K562 (cell line): Measurements from ENCODE around the gene C1orf216.

Experiments
- TF ChIP-seq, protein P1 (sequence below), 2 experiments: fragments of 450-650 bp; IDR thresholded peaks; 2 replicates each; pipeline ENCODE4 v1.6.1; 2016
- TF ChIP-seq, protein P2 (sequence below), 2 experiments: fragments of 450-650 bp; formaldehyde crosslinking in 1 of 2; IDR thresholded peaks; 2 replicates each; pipeline versions ENCODE4 v1.4.0 to v1.6.1; 2014 to 2020; ENCODE audit warnings: mild to moderate bottlenecking in 2 of 2, borderline replicate concordance in 1 of 2, low read depth in 1 of 2
- TF ChIP-seq, protein P3 (sequence below): fragments of 450-650 bp; IDR thresholded peaks from 2 replicates; pipeline ENCODE4 v1.6.1; 2016; ENCODE audit warnings: low read depth

DNA sequence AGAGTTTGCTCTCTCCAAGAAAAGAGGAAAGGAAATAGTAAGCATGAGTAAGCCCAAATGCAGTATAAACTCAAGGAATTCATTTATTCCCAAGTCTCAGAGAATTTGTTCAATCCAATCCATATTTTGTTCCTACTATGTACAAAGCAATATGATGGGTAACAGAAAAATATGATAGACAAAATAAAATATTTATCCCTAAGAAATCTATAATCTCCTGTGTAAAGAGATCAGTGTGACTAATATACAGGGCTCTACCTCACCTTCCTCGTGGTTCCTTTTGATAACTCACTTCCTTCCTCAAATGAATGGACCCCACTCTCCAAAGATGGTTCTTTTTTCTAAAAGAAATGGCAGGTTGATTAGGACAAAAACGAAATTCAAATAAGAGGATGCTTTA, 43.5 kb upstream of the C1orf216 start:
- TF ChIP-seq, protein P1, sequence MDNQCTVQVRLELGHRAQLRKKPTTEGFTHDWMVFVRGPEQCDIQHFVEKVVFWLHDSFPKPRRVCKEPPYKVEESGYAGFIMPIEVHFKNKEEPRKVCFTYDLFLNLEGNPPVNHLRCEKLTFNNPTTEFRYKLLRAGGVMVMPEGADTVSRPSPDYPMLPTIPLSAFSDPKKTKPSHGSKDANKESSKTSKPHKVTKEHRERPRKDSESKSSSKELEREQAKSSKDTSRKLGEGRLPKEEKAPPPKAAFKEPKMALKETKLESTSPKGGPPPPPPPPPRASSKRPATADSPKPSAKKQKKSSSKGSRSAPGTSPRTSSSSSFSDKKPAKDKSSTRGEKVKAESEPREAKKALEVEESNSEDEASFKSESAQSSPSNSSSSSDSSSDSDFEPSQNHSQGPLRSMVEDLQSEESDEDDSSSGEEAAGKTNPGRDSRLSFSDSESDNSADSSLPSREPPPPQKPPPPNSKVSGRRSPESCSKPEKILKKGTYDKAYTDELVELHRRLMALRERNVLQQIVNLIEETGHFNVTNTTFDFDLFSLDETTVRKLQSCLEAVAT (IDR thresholded peaks at IDR 0.05): no peak
- TF ChIP-seq, protein P2, sequence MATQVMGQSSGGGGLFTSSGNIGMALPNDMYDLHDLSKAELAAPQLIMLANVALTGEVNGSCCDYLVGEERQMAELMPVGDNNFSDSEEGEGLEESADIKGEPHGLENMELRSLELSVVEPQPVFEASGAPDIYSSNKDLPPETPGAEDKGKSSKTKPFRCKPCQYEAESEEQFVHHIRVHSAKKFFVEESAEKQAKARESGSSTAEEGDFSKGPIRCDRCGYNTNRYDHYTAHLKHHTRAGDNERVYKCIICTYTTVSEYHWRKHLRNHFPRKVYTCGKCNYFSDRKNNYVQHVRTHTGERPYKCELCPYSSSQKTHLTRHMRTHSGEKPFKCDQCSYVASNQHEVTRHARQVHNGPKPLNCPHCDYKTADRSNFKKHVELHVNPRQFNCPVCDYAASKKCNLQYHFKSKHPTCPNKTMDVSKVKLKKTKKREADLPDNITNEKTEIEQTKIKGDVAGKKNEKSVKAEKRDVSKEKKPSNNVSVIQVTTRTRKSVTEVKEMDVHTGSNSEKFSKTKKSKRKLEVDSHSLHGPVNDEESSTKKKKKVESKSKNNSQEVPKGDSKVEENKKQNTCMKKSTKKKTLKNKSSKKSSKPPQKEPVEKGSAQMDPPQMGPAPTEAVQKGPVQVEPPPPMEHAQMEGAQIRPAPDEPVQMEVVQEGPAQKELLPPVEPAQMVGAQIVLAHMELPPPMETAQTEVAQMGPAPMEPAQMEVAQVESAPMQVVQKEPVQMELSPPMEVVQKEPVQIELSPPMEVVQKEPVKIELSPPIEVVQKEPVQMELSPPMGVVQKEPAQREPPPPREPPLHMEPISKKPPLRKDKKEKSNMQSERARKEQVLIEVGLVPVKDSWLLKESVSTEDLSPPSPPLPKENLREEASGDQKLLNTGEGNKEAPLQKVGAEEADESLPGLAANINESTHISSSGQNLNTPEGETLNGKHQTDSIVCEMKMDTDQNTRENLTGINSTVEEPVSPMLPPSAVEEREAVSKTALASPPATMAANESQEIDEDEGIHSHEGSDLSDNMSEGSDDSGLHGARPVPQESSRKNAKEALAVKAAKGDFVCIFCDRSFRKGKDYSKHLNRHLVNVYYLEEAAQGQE (IDR thresholded peaks at IDR 0.05; ENCODE audit: borderline replicate concordance): no peak
- TF ChIP-seq, protein P2 (CRISPR knock-in tag; IDR thresholded peaks at IDR 0.05; ENCODE audit: low read depth): no peak
- TF ChIP-seq, protein P3, sequence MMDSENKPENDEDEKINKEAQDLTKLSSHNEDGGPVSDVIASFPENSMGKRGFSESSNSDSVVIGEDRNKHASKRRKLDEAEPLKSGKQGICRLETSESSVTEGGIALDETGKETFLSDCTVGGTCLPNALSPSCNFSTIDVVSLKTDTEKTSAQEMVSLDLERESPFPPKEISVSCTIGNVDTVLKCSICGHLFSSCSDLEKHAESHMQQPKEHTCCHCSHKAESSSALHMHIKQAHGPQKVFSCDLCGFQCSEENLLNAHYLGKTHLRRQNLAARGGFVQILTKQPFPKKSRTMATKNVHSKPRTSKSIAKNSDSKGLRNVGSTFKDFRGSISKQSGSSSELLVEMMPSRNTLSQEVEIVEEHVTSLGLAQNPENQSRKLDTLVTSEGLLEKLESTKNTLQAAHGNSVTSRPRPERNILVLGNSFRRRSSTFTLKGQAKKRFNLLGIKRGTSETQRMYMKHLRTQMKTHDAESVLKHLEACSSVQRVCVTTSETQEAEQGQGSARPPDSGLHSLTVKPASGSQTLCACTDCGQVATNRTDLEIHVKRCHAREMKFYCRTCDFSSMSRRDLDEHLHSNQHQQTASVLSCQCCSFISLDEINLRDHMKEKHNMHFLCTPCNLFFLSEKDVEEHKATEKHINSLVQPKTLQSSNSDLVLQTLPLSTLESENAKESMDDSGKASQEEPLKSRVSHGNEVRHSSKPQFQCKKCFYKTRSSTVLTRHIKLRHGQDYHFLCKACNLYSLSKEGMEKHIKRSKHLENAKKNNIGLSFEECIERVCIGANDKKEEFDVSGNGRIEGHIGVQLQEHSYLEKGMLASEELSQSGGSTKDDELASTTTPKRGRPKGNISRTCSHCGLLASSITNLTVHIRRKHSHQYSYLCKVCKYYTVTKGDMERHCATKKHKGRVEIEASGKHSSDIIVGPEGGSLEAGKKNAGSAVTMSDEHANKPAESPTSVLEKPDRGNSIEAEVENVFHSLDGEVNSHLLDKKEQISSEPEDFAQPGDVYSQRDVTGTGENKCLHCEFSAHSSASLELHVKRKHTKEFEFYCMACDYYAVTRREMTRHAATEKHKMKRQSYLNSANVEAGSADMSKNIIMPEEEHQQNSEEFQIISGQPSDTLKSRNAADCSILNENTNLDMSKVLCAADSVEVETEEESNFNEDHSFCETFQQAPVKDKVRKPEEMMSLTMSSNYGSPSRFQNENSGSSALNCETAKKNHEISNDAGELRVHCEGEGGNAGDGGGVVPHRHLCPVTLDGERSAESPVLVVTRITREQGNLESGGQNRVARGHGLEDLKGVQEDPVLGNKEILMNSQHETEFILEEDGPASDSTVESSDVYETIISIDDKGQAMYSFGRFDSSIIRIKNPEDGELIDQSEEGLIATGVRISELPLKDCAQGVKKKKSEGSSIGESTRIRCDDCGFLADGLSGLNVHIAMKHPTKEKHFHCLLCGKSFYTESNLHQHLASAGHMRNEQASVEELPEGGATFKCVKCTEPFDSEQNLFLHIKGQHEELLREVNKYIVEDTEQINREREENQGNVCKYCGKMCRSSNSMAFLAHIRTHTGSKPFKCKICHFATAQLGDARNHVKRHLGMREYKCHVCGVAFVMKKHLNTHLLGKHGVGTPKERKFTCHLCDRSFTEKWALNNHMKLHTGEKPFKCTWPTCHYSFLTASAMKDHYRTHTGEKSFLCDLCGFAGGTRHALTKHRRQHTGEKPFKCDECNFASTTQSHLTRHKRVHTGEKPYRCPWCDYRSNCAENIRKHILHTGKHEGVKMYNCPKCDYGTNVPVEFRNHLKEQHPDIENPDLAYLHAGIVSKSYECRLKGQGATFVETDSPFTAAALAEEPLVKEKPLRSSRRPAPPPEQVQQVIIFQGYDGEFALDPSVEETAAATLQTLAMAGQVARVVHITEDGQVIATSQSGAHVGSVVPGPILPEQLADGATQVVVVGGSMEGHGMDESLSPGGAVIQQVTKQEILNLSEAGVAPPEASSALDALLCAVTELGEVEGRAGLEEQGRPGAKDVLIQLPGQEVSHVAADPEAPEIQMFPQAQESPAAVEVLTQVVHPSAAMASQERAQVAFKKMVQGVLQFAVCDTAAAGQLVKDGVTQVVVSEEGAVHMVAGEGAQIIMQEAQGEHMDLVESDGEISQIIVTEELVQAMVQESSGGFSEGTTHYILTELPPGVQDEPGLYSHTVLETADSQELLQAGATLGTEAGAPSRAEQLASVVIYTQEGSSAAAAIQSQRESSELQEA: no peak
